GM12873 (cell line): ENCODE results near the gene ATXN1.

ENCODE experiments used
- TF ChIP-seq, protein P1 (sequence below): IDR thresholded peaks from 2 replicates; pipeline ENCODE4 v1.5.1; 2012; ENCODE audit warnings: low read depth, mild to moderate bottlenecking, moderate library complexity, low read length, control low read depth; ENCODE audit not compliant: insufficient read depth; ENCODE audit errors: missing control alignments

Gene ATXN1

DNA sequence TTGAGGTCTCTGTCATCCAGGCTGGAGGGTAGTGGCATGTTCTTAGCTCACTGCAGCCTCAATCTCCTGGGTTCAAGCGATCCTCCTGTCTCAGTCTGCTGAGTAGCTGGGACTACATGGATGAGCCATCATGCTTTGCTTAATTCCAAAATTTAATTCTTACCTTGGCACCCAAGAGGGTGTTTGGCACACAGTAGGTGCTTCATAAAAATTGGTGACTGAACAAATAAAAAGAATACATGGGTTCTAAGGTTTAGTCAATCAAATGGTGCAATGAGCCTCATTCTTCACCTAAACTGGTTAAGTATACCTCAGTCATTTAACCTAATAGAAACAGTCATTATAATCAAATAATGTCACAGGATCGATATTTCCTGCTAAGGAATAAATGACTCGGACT is 352.5 kb downstream of the ATXN1 start:
- TF ChIP-seq, protein P1, sequence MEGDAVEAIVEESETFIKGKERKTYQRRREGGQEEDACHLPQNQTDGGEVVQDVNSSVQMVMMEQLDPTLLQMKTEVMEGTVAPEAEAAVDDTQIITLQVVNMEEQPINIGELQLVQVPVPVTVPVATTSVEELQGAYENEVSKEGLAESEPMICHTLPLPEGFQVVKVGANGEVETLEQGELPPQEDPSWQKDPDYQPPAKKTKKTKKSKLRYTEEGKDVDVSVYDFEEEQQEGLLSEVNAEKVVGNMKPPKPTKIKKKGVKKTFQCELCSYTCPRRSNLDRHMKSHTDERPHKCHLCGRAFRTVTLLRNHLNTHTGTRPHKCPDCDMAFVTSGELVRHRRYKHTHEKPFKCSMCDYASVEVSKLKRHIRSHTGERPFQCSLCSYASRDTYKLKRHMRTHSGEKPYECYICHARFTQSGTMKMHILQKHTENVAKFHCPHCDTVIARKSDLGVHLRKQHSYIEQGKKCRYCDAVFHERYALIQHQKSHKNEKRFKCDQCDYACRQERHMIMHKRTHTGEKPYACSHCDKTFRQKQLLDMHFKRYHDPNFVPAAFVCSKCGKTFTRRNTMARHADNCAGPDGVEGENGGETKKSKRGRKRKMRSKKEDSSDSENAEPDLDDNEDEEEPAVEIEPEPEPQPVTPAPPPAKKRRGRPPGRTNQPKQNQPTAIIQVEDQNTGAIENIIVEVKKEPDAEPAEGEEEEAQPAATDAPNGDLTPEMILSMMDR = no peak

DNA sequence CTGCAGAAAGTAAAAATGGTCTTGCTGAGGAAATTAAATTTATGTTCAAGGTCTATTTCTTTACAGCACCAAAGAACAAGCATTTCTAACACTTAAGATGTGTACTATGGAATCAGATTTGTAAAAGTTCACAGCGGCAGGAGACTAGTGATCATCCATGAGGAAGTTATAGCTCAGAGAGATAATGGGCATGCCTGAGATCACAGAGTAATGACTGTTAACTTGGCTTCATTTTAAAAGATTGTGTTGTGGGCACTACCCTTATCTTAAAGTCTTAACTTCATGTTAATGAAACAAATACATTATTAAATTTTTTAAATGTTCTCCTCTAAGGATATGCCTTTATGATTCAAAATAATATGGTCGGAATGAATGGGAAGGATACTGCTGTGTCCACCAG is 354.3 kb downstream of the ATXN1 start:
- TF ChIP-seq, protein P1 = no peak

DNA sequence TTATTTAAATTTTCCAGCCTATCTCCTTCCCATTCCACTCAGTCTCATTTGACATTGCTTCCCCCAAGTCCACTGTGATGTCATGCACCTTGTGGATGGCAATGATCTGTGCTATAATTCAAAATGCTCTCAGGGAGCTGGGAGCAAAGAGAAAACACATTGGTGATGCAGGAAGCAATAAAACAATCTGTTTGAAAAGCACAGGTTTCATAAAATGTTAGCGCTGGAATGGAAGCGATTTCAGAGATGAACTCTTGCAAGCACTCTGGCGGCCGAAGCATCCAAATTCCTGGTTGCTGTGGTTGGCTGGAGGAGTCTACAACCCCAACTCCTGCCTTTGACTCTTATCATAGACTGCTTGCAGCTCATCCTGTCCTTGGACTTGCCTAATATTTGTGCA is 355.9 kb downstream of the ATXN1 start:
- TF ChIP-seq, protein P1 = no peak

DNA sequence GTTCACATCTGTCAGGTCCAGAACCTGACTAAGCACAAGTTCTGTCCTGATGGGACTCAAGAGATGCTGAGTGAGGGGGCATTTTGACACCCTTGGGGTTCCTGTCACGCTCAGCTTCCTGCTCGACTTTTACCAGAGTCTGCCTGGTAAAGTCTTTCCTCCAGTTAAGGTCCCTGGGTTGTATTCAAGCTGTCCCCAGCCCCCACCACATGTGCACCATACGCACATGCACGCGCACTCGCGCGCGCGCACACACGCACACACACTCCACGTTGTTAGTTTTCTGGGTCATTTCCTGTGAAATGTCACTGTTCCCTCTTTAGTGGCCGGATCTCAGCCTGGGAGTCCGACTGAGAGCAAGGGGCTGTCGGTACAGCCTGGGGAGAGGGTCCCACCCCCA is 356.8 kb downstream of the ATXN1 start:
- TF ChIP-seq, protein P1 = no peak

DNA sequence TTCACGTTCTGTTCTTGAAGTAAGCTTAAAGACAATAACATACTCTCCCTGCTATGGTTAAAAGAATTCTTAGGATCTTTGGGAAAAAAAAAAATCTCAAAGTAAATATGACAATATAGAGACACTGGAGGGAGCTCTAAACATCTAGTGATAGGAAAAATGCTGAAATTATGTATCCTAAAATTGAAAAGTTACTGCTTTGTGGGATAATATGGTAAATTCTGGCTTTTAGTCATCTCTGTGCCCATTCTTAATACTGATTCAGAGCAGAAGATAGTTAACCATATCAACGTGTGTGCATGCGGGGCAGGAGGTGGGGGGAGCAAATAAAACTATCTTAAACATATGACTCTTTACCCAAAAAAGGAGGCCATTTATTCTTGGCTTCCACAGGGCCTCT is 357.4 kb downstream of the ATXN1 start:
- TF ChIP-seq, protein P1 = no peak

DNA sequence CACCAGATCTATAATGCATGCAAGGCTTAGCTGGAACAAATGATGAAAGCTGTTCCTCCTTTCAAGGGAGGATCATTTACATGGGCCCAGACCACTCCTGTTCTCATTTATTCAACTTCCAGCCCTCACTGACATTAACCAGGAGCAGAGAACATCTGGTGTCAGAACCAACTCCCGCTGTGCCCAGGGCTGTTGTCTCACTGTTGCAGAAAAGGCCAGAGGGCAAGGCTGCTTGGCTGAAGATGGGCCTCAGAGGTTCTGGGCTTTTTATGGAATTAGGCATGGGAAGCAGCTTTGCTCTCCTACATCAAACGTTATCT is 358.7 kb downstream of the ATXN1 start:
- TF ChIP-seq, protein P1 = no peak

DNA sequence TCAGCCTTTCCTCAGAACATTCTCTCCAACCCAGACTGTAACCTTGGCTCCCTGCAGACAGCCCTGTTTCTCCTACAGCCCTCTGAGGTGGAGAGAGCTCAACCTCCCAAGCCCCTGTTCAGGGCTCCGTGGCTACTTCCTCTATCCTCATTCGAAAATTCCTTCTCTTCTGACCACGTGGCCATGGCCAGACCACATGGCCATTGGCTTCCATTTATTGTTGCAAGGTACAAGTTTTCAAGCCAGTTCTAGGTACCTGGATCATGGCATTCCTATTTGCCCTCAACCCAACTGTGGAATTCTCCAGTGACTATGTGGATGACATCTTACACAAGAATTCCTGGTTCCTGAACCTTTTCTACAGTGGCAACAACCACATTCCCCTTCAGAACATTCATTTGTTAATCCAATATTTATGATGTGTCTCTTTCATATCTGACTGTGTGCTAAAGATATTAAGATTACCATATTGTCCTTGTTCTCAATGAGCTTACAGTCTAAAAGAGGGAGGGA is 361.0 kb downstream of the ATXN1 start:
- TF ChIP-seq, protein P1 = no peak

DNA sequence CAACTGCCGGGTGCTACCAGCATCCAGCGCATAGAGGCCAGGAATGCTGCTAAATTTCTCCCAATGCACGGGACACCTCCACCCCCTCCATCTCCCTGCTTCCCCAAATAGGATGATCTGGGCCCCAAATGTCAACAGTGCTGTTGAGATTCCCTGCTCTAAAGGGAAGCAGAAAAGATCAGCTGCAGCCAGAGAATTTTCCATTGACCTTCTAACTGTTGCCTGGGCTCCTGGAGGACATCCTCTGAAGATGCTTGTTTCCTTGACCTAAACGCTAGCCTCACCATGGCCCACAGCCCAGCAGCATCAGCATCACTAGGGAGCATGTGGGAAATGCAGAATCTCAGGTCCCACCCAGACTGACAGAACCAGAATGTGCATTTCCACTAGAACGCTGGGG is 361.6 kb downstream of the ATXN1 start:
- TF ChIP-seq, protein P1 = no peak
